ENCODE measurements around the gene P2RX1.

P2RX1 gene

GRCh38 chr17:3852561-3852960 lies 63.7 kb downstream of the P2RX1 start:
- no peak for DNase-seq

GRCh38 chr17:3851461-3852100 lies 64.7 kb downstream of the P2RX1 start:
- DNase-seq = no peak

- DNase-seq = no peak
Measured at GRCh38 chr17:3848229-3848835, 67.9 kb downstream of the P2RX1 start.

GRCh38 chr17:3847165-3847670 lies 69.0 kb downstream of the P2RX1 start:
- DNase-seq = no peak

All from left hindlimb (tissue), 1 donor.